ENCODE results near the gene DPY19L3.
A peak's percentile ranks its signal among the peaks of the same experiment; 100 is the strongest.
"Not testable (repeated sequence)": the region's sequence is repeated elsewhere in the genome, so short reads cannot be mapped to it uniquely, and the experiment has no call there.

DPY19L3 gene

GRCh38 chr19:32405431-32406160 lies at the start of gene DPY19L3:
DPY19L3 (plus strand) TSS chr19:32405770; CDS start chr19:32408254, 2,484 bp downstream.
- DNase-seq, result peak; percentile 80

- DNase-seq, result no peak
Measured at GRCh38 chr19:32357720-32358119, 47.9 kb upstream of the DPY19L3 start.

GRCh38 chr19:32358321-32358720 lies 47.2 kb upstream of the DPY19L3 start:
- no peak for DNase-seq

- no peak for DNase-seq
Measured at GRCh38 chr19:32359581-32359980, 46.0 kb upstream of the DPY19L3 start.

GRCh38 chr19:32361574-32362317 lies 43.8 kb upstream of the DPY19L3 start:
- DNase-seq, result no peak

- DNase-seq, result no peak
Measured at GRCh38 chr19:32362318-32362691, 43.3 kb upstream of the DPY19L3 start.

GRCh38 chr19:32363175-32363574 lies 42.4 kb upstream of the DPY19L3 start:
- no peak for DNase-seq

GRCh38 chr19:32363632-32364031 lies 41.9 kb upstream of the DPY19L3 start:
- DNase-seq, result no peak

GRCh38 chr19:32364040-32364439 lies 41.5 kb upstream of the DPY19L3 start:
- DNase-seq, result no peak

GRCh38 chr19:32367063-32367462 lies 38.5 kb upstream of the DPY19L3 start:
- no peak for DNase-seq

- no peak for DNase-seq
Measured at GRCh38 chr19:32367948-32368536, 37.5 kb upstream of the DPY19L3 start.

GRCh38 chr19:32368787-32369186 lies 36.8 kb upstream of the DPY19L3 start:
- no peak for DNase-seq

GRCh38 chr19:32372726-32373517 lies 32.6 kb upstream of the DPY19L3 start:
- no peak for DNase-seq

GRCh38 chr19:32373585-32374295 lies 31.8 kb upstream of the DPY19L3 start:
- no peak for DNase-seq

GRCh38 chr19:32374362-32374761 lies 31.2 kb upstream of the DPY19L3 start:
- not testable (repeated sequence) for DNase-seq

GRCh38 chr19:32377088-32377487 lies 28.5 kb upstream of the DPY19L3 start:
- not testable (repeated sequence) for DNase-seq

- DNase-seq, result no peak
Measured at GRCh38 chr19:32380269-32380668, 25.3 kb upstream of the DPY19L3 start.

- no peak for DNase-seq
Measured at GRCh38 chr19:32387701-32388392, 17.7 kb upstream of the DPY19L3 start.

GRCh38 chr19:32388393-32388855 lies 17.1 kb upstream of the DPY19L3 start:
- no peak for DNase-seq

GRCh38 chr19:32392901-32393300 lies 12.7 kb upstream of the DPY19L3 start:
- DNase-seq, result no peak

- no peak for DNase-seq
Measured at GRCh38 chr19:32396046-32396652, 9.4 kb upstream of the DPY19L3 start.
